HG03439 (cell line): ENCODE measurements around the gene POM121L2.

ENCODE experiments used
- ATAC-seq: cut with Tn5 transposase; IDR thresholded peaks from one replicate; pipeline ENCODE4 v1.9.1; 2021; ENCODE audit warnings: mild to moderate bottlenecking, moderate library complexity; ENCODE audit not compliant: unreplicated experiment

POM121L2 gene

GRCh38 chr6:27260836-27261375 is 51.2 kb downstream of the POM121L2 start:
- ATAC-seq, result no peak

GRCh38 chr6:27260369-27260768 is 51.7 kb downstream of the POM121L2 start:
- no peak for ATAC-seq
